ENCODE data around the gene ZC3H4.
"Not testable (repeated sequence)": the region's sequence is repeated elsewhere in the genome, so short reads cannot be mapped to it uniquely, and the experiment has no call there.

Gene ZC3H4

DNA sequence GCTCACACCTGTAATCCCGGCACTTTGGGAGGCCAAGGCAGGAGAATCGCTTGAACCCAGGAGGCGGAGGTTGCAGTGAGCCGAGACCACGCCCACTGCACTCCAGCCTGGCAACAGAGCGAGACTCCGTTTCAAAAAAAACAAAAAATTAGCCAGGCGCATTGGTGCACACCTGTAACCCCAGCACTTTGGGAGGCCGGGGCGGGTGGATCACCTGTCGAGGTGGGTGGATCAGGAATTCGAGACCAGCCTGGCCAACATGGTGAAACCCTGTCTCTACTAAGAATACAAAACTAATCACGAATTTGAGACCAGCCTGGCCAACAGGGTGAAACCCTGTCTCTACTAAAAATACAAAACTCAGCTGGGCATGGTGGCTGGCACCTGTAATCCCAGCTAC is 35.2 kb downstream of the ZC3H4 start:
- not testable (repeated sequence) for DNase-seq

DNA sequence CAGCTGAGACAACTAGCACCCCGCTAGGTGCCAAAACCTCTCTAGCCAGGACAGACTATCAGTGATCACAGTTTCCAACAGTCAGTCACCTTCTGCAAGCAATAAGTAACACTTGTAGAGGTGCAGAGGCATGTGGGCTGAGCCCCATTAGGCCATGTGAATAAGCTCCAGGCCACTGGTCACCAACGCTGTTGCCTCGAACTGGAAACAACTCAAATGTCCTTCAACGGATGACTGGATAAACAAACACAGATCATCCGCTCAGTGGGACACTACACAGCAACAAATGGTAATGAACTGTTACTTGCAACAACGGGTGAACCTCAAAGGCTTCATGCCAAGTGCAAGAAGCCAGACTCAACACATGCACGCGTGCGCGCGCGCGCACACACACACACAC is 37.6 kb downstream of the ZC3H4 start:
- no peak for DNase-seq

DNA sequence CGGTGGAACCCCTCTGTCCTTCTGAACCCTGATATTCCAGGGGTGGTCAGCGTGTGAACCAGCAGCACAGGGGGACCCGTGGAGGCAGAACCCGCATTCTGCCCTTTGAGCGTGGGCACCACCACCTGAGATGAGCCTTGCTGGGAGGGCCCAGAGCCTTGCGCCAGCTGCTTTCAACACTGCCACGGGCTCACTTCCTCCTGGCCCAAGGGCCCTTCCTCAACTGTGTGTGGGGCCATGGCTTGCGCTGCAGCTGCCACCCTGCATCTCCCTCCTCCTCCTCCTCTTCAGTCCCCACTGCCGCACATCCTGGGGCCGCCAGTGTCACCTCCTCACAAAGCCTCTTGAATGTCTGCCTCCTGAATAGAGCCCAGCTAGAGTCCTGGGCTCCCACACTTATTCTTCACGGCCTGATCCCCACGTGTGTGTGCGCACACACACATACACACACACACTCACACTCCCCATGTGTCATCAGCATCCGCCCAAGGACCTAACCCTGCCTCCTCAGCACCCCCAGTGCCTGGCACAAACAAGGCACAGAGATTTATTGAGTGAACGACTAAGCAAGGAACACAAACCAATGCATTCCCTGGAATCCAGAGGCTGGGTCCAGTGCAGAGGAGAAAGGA is 38.3 kb downstream of the ZC3H4 start:
- no peak for DNase-seq

DNA sequence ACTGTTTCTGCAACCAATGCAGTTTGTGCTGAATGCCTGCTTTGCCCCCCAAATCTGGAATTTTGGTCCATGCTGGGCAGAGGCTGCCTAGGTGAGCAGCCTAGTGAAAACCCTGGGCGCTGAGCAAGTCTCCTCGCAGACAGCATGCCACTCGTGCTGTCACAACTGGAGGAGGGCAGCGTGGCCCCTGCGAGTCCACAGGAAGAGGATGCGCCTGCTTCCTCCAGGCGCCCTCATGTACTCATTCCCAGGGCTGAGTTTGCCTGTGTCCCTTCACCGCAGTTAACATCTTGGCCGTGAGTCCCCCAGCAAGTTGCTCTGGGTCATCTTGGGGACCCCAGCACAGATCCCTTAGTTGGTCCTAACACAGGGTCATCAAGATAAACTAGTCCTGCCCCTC is 39.0 kb downstream of the ZC3H4 start:
- no peak for DNase-seq

DNA sequence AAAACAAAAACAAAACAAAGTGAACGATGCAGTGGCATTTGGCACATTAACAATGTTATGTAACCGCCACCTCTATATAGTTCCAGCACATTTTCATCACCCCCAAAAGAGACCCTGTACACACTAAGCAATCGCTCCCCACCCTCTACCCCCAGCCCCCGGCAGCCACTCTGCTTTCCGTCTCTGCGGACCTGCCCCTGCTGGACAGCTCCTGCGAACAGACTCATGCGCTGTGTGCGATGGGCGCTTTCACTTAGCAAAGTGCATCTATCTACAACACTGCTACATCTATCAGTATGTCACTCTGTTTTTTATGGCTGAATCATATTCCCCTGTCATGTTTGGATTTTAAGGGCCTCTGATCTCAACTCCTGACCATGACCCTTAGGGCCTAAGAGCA is 40.0 kb downstream of the ZC3H4 start:
- DNase-seq, result no peak

DNA sequence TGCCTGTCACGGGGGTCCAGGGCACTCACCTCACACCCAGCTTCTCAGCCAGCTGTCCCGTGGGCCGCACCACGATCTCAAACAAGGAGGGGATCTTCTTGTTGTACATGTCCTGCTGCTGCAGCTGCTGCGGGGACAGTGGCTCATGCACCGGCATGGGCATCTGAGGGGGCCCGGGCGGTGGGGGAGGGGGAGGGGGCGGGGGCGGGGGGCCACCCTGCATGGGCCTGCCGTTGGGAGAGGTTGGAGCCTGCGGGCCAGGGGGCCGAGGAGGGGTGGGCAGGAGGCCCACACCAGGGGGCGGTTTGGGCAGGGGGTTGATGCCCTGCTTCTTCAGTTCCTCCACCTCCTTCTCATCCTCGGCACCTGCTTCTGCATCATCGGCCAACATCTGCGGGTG is 41.3 kb downstream of the ZC3H4 start:
- no peak for DNase-seq

DNA sequence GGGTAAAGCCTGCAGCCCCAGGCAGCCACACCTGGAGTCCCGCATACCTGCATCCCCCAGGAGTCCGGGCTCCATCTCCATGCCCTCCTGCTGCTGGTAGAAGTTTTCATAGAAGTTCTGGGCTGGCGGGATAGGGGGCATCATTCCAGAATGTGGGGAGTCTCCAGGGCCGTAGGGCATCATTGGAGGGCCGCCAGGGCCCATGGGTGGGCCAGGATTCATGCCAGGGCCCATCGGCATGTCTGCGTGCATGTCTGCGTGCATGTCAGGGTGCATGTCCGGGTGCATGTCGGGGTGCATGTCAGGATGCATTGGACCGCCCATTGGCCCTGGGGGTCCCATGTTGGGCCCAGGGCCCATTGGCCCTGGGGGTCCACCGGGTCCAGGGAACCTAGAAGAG is 41.8 kb downstream of the ZC3H4 start:
- no peak for DNase-seq

DNA sequence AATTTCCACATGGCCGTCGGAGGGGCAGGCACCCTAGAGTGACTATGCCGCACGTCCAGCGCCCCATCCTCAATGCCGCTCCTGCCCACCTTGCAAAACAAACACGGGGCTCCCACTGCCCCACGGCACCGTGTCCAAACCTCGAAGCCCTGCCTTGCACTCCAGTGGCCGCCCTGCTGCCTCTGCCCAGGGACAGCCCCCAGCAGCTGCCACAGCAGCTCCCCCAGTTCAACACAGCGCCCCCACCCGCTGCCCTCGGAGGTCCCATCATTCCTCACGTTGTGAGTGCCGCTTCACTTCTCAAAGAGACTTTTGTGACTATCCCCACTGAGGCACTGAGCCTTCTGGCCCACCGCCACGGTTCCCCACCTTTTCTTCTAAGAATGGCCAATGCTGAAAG is 42.8 kb downstream of the ZC3H4 start:
- no peak for DNase-seq

DNA sequence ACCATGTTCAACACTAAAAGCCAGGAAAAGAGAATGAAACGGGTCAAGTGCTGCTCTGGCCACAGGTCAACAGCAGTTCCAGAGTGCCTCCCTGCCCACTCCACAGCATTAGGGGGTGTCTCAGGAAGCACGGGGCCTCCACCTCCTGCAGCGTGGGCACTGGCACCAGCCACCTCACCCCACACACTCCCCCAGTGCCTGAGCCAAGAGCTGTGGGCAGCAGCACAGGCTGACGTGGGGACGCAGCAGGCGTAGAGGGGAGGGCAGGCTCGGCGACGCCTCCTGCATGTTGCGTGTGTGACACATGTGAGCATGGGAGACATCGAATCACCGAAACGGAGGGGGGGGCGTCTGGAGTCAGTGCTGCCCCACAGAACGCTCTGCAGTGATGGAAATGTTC is 43.8 kb downstream of the ZC3H4 start:
- no peak for DNase-seq

DNA sequence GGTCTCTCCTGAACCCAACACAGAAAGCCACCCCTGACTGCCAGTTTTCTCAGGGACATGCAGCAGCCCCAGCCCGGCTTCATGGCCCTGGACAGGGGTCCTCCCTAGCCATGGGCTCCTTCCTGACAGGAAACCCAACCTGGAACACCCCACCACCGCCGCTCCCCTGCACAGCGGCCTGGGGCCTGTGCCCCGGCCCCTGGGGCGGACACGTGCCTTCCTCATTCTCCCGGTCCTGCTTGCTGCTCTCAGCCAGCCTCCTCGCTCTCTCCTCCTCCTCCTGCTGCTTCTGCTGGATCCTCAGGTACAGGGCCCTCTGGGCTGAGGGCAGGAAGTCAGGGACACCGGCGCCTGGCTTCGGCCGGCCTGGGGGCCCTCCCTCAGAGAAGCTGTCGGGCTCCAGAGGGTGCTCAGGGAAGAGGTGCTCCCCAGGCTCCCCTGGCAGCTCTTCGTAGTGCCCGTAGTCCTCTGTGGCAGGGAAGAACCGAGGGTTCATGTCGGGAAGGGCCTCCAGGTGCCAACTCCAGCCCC is 44.6 kb downstream of the ZC3H4 start:
- DNase-seq, result no peak

DNA sequence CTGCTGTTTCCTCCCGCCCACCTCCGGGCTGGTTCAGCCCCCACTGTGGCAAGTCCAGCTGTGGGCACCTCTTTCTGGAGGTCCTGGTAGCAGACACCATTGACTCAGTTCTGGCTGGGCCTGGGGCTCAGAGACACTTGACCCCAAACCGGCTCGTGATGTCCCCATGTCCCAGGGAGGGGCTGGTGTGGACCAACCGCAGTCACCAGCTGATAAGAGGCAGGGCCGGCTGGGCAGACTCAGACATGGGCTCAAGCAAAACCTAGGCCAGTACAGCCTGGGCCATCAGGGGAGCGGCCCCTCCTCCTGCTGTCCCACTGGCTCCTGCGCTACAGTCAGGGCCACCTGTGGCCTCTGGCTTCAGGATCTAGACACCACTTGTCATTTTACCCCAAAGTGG is 45.3 kb downstream of the ZC3H4 start:
- DNase-seq, result no peak

DNA sequence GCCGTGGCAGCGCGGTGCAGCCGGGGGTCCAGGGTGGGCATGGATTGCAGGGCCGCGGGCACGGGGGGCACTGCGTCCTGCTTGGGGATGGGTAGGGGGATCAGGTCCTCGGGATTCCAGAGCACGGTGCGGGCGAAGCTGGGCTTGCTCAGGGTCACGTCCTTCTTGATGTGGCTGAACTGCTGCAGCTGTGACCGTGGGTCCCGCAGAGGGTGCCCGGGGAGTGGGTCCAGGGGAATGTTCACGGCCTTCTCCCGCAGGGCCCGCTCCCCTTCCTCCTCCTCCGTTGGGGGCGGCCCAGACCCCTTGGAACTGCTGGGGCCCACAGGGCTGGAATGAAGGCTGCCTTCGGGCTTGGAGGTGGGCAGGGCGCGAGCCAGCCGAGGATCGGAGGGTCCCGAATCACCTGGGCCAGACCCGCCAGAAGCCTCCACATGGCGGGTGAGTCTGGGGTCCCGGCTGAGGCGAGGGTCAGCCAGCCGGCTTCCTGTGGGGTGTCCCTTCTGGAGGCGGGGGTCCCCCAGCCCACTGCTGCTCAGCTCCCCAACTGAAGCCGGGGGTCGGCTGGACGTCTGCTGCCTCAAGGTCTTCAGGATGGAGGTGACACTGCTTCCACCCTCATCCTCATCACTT is 46.2 kb downstream of the ZC3H4 start:
- no peak for DNase-seq

DNA sequence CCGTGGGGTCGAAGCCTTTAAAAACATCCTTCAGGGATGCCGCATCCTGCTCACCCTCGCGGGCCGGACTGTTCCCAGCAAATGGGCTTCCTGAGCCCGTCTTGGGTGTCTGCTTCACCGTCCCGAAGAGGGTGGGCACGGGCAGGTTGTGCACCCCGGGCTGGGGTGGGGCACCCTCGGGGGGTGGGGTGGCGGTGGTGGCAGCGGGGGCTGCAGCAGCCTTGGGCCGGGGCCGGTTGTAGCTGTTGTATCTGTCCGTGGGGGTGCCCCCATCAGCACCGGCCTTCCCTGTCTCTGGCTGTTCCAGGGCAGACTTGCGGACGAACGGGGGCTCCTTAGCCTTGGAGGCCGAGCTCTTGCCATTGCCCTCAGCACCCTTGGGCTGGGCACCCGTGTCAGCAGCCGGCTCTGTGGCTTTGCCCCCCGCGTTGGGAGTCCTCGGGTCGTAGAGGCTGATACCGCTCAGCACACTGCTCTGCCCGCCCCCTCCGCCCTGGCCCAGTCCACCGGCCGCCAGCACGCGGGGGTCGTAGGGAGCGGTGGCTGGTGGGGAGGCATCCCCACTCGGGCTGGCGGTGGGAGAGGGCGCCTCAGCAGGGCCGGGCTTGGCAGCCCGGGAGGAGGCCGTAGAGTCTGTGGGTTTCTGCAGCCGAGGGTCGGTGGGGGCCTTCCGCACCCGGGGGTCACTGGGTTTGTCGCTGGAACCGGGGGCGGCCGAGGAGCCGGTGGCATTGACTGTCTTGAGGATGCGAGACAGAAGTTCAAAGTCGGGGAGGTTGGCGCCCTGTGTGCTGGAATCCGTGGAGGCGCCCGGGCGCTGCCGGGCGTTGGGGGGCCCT is 47.0 kb downstream of the ZC3H4 start:
- no peak for DNase-seq

DNA sequence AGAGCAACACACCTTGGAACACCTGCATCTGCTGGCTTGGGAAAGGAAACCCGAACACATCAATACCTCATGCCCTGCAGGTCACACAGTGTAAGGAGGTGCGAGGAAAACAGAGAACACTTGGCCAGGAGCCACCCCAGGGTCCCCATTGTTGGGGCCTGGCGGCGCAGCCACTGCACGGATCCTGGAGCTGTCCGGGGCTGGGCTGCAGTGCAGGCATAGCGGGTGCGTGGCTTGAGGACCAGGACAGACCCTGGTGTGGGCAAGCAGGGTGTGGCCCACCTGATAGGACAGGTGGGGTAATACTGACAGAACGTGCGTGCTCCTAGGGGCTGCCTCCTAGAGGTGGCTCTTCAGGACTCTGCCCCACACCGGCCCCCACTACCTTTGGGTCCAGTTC is 48.3 kb downstream of the ZC3H4 start:
- no peak for DNase-seq

DNA sequence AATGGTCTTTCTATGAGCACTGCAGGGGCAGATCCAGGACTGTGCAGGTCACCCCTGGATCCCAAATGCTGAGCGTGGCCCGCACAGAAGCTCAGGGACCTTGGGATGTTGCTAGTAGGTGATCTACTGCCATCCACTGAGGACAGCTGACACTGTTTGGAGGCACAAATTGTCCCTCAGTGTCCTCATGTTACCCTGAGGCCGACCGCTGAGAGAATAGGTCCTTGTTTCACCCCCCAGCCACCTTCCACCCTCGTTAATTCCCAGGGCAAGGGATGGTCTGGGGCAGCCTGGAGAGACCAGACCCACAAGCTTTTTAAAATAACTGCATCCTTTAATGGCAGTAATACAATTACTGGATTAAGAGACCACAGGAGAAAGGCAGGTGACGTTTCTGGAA is 49.7 kb downstream of the ZC3H4 start:
- no peak for DNase-seq

DNA sequence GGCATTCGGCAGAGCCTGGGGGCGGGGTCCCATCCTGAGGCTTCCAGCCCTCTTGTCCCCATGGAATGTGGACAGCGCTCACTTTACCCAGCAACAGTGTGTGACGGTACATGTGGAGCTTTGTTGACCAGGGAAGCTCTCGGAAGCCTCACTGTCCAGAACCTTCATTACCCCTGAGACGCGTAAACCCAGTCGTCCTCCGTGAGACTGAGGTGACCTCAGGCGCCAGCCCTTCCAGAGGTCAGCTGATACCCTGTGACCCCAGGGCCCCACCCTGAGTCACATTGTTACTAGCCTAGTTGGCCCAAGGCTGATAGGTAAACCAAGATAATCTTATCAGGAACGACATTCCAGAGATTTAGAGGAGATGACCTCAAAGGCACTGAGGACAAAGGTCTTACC is 55.0 kb downstream of the ZC3H4 start:
- no peak for DNase-seq

DNA sequence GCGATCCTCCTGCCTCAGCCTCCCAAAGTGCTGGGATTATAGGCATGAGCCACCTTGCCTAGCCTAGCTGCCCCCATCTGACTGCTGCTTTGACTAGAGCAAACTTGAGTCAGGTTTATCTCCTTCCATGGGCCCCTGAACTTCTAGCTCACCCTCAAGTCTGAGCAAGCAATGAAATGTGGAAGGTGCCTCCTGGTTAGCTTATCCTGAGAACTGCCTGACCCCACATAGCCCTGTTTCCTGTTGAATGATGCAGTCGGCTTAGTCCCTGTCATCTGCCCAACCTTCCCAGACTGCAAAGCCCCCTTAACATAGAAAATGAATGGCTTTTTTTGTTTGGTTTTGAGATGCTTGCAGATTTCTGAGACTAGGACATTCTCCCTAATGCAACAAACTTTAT is 56.2 kb downstream of the ZC3H4 start:
- no peak for DNase-seq

DNA sequence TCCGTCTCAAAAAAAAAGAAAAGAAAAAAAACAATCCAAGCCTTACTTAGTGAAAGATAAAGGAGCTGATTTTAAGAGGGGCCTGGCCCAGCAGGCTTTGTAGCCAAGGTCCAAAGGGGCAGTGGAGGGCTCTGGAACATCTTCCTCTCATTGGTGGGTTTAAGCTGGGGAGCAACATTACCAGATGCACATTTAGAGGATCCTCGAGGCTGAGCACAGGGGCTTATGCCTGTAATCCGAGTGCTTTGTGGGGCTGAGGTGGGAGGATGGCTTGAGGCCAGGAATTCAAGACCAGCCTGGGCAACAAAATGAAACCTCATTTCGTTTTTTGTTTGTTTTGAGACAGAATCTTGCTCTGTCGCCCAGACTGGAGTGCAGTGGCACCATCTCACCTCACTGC is 57.2 kb downstream of the ZC3H4 start:
- DNase-seq, result no peak

DNA sequence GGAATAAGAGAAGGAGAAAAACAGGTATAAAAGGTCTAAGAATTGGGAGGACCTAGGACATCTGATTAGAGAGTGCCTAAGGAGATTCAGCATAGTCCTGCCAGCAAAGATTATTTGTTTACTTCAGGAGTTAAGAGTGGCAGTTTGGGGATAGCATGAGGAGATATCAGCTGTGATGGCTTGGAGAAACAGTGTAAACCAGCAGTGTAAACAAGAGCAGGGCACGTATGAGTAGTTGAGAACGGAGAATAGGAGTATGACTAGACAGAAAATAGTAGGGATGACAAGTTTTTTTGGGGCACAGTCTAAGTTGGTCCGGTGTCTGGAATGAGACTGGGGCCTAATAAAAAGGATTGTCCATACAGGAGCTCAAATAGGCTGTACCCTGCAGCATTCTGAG is 63.0 kb downstream of the ZC3H4 start:
- not testable (repeated sequence) for DNase-seq

DNA sequence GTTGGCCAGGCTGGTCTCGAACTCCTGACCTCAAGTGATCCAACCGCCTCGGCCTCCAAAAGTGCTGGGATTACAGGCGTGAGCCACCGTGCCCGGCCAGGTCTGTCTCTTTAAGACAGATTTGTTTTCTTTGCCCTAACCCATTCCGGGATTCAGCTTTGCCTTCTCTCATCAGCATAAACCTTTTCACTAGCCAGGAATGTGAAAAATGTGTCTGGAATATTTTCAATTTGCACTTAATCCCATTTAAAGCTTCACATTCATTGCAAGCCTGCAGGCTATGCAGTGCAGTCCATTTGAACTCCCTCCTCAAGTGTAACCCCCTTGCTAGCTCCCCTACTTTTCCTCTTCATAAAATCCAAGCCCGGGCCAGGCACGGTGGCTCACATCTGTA is 64.3 kb downstream of the ZC3H4 start:
- DNase-seq, result no peak

DNA sequence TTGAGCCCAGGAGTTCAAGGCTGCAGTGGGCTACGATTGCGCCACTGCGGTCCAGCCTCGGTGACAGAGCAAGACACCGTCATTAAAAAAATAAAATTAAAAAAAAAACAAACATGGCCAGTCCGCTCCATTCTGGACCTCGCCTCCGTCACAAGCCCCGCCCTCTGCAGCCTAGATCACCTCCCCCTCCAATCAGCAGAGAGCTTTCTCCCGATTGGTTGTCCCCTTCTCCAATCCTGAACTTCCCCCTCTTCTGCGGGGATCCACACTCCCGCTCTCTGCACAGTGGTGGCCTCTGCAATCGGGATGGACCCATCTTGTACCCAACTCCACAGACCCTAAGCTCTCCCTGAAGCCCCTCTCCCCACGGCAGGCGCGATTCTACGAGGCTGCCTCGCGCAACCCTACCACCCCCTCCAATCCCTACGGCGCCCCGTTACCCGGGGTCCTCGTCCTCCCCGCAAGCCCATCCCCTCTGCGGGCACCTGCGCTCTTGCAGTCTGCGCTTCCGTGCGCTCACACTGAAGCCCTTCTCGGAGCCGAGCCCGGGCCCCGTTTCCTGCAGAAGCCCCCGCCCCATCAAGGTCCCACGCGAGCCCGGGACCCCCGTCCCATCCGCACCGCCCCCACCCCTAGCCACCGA is 65.7 kb downstream of the ZC3H4 start:
- DNase-seq, result peak; percentile 46

DNA sequence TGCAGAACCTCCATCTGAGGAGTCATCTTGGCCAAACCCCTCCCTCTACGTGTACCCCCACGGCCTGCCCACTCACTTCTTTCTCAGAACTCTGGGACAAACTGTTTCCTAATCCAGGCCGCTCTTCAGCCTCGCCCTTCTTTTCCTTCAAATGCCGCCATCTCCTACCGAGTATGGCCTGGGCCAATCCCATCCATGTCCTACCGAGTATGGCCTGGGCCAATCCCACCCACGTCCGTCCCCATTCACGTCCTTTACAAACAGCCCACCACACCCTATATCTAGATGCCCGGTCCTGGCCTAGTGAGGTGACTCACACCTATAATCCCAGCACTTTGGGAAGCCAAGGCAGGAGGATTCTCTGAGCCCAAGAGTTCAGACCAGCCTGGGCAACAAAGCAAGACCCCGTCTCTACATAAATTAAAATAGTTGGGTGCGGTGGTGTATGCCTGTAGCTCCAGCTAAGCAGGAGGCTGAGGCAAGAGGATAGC is 66.3 kb downstream of the ZC3H4 start:
- no peak for DNase-seq

DNA sequence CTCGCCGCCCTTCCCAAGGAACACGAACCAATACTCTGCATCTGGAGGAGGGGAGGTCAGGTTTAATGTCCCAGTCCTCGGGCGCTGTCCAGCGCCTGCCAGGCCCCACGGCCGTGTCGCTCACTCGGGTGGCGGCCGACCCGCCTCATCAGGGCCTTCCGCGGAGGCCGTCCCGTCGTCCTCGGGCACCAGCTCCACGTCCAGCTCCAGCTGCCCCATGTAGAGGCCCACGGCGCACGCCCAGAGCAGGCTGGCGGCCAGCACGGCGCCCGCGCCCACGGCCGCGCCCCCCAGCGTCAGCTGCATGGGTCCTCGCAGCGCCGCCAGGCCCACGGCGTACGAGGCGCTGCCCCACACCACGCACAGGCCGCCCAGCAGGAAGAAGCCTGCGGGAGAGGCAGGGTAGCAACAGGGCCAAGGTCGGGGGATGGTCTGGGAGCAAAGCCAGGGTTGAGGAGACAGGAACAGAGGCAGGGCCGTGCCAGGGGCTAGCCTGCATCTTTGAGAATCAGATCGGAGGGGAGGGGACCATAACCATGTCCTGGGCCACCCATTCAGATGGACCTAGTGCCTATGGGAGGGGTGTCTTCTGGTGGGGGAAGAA is 67.6 kb downstream of the ZC3H4 start:
- DNase-seq, result no peak
